GM12891 (cell line): ENCODE data around the gene TMEM164.

Experiments used
- DNase-seq: peaks from one replicate; pipeline ENCODE4 v3.0.0; 2011; ENCODE audit warnings: low spot score; ENCODE audit not compliant: insufficient read length
- FAIRE-seq: peaks from 2 replicates; lab custom pipeline; 2011; peaks lifted over from hg19 to GRCh38; lab: Jason Lieb, UNC
- PAX5 ChIP-seq: IDR thresholded peaks from 2 replicates; pipeline ENCODE4 v1.6.1; 2011; ENCODE audit warnings: low read length, moderate library complexity, mild to moderate bottlenecking; ENCODE audit not compliant: insufficient read depth, severe bottlenecking
- POLR2A ChIP-seq: IDR thresholded peaks from 2 replicates; pipeline ENCODE4 v1.6.1; 2011; ENCODE audit warnings: low read depth, low read length, control low read depth
- POLR2AphosphoS5 ChIP-seq: IDR thresholded peaks from 2 replicates; pipeline ENCODE4 v1.6.1; 2011; ENCODE audit warnings: low read depth, low read length, control low read depth
- SPI1 ChIP-seq: IDR thresholded peaks from 2 replicates; pipeline ENCODE4 v1.6.1; 2011; ENCODE audit warnings: low read depth, low read length, control low read depth
- TAF1 ChIP-seq: IDR thresholded peaks from 2 replicates; pipeline ENCODE4 v1.6.1; 2011; ENCODE audit warnings: low read depth, low read length, control low read depth

Gene TMEM164

GRCh38 chrX:110226931-110227330 lies 224.0 kb downstream of the TMEM164 start:
- peak; percentile 69 for FAIRE-seq

More at GRCh38 chrX:110226931-110227330, 224.0 kb downstream of the TMEM164 start:
- no peak for DNase-seq
- TF ChIP-seq PAX5 (no peak), POLR2A (no peak), SPI1 (no peak), POLR2AphosphoS5 (no peak), TAF1 (no peak)
